HG03097 (cell line): ENCODE measurements around the gene GDF7.
A peak's percentile ranks its signal among the peaks of the same experiment; 100 is the strongest.

Experiments used
- ATAC-seq: cut with Tn5 transposase; IDR thresholded peaks from one replicate; pipeline ENCODE4 v1.9.1; 2021; ENCODE audit not compliant: unreplicated experiment, low FRiP score

GDF7 gene

DNA sequence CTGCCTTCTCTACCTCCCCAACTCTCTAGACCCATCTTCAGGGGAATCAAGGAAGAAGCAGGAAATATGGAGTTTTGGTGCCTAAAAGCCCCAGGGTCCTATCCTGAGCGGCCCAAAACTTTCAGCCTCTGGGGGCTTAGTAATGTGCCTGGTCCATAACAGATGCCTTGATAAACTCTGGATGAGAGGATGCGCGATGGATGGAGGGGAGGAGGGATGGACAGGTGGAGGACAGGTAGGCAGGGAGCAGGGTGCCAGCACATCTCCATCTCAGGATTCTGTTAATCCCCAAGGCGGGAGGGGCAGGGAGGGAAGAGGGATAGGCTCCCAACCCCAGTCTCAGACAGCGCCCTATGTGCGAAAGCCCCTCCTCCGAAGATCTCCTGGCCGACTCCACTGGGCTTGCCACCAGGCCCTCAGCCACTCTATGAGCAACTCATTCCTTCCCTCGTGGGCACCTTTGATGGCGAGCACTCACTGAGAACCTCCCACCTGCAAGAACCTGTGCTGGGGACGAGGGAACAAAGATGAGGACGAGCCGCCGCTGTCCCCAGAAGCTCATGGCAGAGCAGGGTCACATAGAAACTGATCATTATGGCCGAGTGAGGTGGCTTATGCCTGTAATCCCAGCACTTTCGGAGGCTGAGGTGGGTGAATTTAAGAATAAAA lies 39.1 kb upstream of the GDF7 start:
- ATAC-seq = no peak

DNA sequence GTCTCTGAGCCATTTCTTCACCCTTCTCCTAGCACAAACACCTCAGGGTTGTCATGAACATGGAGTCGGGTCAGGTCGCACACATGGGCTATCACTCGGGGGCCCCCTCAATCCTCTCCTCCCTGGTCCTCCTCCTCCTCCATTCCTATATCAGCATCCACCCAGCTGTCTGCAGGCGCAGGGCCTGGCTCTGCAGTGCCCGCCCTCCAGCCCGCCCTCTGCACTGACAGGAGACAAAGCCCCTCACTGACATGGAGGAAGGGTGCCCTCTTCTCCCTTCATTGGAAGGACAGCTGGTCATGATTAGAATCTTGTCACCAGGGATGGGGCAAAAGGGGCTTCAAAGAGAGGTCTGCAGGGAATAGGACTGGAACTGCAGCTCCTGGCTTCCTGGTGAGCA lies 37.8 kb upstream of the GDF7 start:
- no peak for ATAC-seq

DNA sequence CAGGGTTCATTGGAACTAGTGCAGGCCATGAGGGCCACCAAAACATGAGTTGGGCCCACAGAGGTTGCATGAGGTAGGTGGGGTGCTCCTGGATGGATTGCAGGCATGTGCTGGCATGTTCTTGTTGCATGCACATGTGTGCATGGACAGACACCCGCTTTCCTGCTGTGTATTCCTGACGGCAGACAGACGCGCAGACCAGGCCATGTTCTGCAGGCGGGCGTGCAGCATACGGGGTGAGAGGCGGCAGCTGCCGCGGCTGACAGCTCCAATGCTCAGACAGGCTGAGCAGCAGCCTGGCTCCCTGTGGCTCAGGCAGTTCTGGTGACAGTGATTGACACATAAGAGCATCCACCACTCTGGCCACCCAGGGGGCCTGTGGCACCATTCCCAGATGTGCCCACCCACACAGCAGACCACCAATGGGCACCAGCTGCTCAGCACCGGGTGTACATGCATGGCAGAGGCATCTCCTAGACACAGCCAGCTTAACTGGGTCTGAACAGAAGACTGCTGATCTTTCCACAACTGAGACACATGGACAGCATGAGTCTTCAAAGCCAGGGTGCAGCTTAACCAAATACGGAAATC lies 37.3 kb upstream of the GDF7 start:
- ATAC-seq = no peak

DNA sequence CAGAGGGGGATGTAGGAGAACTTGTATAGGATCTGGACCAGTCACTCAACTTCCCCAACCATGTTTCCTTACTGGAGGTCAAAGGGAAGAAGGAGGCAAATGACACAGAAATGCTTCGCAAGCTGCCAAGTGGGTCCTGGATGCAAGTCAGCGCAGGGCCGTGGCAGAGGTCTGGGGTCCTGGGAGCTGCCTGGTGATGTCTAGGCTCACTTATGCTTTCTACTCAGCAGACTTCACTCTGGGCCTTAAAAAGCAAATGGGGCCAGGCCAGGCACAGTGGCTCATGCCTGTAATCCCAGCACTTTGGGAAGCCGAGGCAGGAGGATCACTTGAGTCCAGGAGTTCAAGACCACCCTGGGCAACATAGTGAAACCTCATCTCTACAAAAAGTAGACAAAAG lies 36.0 kb upstream of the GDF7 start:
- ATAC-seq = no peak

DNA sequence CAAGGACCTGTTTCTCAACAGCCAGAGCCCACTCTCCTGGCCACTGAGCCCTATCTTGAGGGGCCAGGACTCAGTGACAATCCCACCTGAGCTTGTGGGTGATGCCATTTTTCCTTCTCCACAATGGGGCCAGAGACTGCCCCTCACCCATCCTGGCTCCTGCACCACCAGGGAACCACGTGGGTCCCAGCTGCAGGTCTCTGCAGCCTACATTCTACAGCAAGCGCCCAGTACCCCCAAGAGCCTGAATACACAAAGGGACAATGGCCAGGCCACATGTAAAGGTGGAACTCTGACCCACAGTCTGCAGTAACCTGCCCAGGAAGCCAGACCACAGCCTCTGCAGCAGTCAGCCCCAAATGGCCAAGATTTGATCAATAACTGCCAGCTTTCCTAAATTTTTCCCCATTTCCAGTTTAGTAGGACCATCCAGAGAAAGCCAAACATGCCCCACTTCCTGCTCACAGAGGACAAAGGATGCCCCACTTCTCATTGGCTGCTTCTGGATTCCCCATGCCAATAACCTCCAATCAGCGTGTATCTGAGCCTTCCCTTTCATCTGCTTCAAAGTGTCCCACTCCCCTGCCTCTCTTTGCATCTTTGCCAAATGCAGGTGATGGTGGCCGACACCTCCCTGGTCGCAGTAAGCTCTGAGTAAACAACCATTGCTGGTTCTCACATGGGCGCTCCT lies 35.2 kb upstream of the GDF7 start:
- no peak for ATAC-seq

DNA sequence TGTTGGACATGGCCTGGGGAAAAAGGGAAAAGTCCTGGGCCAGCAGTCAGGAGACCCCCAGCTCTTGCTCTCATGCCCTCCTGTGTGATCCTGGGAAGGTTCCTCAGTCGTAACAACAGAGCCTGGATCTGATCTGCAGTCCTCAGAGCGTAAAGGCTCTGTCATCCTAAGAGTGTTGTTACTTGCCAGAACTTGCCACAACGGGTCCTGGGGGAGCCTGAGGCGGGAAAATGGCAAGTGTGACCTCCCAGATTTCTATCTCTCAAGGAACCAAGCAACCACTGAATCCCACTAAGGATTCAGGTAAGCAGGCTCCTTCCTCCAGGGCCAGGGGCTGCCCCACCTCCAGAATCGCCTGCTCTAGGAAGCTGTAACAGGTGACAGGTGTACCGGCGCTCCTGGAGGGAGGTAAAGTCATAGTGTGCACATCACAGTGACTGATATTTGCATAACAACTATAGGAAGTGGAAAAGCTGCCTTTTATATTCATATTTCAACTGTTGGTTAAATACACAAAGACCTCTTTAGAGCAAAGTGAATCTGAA lies 34.4 kb upstream of the GDF7 start:
- no peak for ATAC-seq

DNA sequence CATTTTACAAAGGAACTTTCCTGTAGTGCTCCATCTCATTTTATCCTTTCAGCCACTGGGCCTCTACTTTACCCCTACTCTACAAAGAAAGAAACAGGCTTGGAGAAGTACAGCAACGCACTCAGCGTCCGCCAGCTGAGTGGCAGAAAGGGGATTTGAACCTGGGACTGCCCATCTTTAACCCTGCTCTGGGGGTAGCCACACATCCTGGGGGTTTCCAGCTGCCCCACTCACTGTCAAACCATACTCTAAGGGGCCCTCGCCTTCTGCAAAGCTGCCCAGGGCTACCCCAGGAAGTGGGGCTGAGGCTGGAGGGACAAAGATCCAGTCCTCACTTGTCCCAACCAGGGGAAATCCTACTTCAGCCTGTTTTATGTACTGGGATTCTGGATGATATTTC lies 33.9 kb upstream of the GDF7 start:
- no peak for ATAC-seq

DNA sequence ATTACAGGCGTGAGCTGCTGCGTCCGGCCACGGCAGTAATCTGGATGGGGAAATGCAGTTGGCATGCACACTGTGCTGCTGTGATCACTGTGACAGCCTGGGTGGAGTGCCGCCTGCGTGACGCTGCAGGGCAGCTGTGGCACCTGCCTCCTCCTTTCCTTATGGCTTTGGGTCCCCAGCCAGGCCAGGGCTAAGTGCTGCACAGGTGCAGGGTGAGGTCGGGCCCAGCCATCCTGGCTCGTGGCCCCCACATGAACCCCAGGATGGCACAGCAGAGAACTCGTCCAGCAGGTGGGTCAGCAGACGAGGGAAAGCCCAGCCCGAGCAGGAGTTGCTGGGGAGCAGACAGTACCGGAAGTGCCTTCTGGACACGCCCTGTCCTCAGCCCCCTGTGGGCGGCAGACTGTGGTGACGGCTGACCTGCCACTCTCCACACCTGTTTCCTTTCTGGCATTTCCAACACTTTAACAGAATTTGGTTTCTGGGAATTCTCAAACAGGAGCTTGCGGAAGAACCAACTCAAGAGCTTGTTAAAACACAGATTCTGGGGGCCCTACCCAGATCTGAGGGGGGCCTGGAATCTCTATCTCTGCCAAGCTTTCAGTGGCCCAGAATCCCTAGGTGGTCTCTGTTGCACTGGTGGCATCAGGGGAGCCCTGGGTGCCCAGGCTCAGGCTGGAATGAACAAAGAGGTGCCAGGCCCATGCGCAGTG lies 33.0 kb upstream of the GDF7 start:
- no peak for ATAC-seq

DNA sequence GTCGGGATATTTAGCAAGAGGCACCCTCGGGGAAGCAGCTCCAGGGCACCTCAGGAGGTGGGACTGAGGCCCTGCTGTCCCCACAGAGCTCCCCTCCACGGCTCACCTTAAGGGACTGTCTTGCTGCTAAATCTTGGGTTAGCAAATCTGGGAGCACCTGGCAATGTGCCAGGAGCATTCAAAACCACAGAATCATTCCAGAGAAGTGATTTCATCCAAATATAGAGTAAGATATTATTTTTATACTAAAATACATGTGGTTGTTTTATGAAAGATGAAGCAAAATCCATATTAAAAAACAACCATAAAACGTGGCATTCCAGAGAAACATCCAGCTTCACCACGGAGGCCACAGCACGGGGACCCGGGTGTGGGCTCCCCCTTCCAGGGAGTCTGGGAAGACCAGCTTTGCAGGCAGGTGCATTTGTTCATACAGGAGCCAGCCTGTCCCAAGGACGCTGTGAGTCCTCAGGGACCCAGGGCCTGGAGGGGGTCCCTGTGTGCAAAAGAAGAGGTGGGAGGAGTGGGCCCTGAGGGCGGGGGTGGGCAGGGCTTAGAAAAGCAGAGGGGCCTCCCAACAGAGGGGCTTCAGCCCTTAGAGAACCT lies 32.3 kb upstream of the GDF7 start:
- no peak for ATAC-seq

DNA sequence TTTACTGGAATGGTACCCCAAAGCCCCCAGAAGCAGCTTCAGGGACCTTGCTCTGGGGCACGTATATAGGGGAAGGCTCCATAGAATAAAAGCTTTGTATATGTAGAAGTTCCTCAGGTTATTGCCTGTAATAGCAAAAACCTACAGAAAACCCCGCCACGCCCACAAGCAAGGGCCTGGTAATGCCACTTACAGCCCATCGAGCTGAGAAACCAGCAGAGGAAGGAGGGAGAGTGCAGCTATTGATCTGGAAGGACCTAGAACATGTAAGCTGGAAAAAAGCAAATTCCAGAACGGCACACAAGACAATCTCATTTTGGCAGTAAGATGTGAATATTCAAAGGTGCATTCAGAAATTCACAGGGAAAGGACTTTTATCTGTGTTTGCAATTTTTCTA lies 31.8 kb upstream of the GDF7 start:
- no peak for ATAC-seq

DNA sequence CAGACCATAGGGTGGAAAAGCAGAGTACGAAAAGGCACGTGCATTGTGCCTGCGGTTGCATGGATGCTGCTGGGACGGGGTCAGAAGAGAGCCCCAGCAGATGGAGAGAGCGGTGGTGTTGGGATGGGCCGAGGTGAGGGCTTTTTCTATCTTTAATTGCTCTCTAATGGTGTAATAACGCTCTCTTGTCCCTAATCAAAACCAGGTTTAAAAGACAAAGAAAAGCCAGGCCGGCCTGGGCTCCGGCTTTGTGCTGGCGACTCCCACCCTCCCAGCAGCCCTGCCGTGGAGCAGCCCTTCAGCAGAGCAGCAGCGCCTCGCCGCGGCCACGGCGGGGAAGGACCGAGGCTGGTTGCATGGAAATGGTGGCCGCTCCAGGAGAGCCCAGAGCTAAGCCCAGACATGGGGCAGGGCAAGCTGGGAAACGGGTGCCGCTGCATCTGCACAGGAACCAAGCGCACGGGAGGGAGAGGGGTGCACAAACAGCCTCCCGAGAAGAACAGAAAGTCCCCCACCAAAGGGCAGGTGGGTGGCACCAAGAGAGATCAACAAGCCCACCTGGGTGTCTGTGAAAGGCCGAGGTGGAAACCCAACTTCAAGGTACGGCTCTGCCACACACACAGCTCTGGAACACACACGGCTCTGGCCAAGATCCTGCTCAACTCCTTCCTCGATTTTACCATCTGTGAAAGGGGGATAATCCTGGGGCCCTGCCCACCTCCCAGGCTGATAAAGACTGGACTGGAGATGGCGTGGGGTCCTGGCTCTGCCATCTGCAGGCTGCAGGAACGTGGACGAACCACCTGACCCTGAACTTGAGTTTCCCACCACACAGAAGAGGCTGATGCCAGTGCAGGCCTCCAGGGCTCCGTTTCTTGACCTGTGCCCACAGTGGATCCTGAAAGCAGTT lies 31.0 kb upstream of the GDF7 start:
- peak; percentile 58 for ATAC-seq

DNA sequence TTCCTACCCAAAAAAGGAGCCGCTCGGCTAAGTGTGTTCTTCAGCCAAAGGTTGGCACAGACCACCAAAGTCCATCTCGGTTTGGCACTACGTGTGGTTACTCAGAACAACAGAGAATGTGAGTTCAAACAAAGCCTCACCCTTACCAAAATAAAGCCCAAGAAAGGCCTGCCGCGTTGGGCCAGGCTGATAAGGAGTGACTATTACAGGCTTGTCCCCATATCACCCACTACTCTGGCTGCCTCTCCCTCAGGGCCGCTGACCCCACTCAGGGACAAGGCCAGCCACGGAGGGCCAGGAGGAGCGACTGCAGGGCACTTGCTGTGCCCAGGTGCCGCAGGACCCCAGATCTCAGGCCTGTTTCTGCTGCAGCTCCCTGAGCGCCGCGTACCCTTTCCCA lies 29.8 kb upstream of the GDF7 start:
- ATAC-seq = no peak

DNA sequence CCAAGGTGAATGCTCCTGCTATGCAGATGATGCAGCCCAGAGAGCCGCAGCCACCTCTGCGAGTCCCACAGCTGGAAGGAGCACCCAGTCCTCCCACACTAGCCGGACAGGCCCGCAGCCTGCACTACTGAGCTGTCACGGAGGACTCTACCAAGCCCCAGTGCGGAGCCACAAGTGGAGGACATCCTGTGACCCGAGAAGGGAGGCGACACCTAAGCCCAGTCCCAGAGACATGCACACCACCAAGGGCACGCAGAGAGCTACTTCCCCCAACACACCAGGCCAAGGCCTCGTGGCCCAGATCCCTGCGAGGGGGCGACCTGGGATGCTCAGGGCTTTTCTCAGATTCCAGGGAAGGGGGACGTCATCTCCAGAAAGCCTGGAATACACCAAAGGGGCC lies 28.9 kb upstream of the GDF7 start:
- no peak for ATAC-seq

DNA sequence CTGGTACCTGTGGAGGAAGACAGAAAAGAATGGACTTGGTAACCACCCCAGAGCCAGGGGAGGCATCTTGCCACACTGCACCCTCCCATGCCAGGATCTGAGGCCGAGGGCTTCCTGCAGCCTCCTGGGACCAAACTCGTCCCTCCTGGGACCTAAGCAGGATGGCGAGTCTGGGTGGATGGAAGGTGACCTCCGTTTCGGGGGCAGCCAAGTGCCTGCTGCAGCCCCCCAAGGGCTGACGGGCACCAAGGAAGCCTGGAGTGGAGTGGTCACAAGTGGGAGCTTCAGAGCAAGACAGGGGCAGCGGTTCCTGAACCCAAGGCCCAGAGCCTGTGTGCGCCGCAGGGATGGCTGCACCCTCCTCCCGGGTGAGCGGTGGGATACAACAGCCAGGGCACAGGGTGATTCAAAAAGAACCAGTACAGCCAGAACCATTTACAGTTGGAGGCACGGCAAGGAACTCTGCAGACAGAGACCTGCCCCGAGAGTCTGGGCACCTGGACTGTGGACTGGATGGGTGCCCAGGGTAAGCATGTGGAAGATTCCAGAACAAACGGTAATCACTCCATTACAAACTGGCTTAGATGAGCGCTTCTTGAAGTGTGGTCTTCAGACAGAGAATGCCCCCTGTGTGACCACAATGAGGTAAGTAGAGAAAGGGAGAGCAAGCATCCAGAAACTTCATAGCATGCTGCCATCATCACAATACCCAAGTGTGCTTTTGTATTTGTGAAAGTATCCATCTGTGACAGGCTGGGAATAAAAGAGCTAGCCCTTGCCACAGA lies 28.1 kb upstream of the GDF7 start:
- ATAC-seq = no peak

DNA sequence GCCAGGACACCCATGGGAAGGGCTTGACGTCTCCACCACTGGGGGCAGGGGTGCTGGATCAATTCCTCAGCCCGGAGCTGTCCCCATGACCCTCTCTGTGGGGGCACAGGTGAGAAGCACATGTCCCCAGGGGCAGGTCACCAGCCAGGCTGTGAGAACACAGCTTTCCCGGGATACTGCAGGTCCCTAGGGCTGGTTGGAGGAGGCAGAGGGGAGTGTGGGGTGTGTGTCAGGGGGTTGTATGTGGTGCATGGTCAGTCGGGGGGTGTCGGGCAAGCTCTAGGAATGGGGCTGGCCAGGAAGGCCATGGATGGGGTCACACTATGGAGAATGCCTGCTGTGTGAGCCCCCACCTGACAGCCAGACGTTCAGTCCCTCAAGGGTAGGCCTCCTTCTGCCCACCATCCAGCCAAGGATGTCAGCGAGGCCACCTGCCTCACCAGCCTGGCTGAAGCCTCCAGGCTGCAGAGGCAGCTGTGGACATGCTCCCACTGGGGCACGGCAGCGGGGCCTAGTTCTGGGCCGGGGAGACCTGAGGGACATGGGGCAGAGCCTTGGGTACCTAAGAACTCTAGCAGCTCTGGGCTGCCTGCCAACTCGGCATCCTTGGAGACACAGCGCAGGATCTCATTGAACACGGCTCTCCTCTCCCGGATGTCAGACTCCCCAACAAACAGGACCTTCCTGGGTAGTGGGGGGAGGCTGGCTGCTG lies 26.4 kb upstream of the GDF7 start:
- ATAC-seq = no peak

DNA sequence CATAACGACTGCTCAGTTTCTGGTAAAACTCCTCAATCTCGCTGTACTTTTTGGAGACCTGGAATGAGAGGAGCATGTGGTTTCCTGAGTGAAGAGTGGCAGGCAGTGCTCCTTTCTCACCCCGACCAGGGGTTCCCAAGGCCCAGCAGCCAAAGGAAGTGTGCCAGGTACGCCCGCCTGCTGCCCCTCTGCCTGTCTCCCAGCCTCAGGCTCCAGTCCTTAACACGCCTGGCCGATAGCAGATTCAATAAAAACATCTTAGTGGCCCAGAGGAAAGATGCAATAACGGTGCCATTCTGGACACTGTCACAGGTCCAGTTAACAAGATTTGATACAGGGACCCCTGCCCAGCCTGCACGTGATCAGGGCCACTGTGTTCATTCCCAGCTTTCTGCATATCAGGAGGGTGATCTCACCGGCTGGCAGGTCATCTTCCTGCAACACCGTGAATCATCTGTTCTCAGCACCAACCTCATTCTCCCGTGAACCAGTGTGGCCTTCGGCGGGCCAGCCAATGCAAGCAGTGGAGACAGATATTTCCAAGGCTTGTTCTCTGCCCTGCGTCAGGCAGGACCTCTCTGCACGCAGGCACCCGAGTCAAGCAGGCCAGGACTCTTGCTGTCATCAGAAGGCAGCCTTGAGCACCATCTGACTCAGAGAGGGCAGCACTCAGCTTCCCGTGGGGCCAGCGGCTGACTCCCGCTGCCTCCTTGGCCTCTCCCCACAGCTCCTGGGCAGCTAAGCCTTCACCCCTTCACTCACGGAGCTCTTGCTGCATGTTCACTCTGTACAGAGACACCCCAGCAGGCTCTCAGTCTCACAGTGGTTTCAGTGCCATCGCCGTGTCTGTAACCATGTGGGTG lies 25.6 kb upstream of the GDF7 start:
- ATAC-seq = no peak
